Keratinocyte (primary cell): ENCODE results near the gene SLC7A1.

Experiments used
- EZH2 ChIP-seq: IDR thresholded peaks from one replicate; pipeline ENCODE4 v1.6.1; 2012; ENCODE audit warnings: inconsistent platforms, mild to moderate bottlenecking, low read length, moderate library complexity
- TF ChIP-seq, protein P1 (sequence below), 3 experiments: IDR thresholded peaks in 1 of 3; conservative IDR thresholded peaks in 1 of 3; optimal IDR thresholded peaks in 1 of 3; 2 replicates in 2 of 3; 3 replicates in 1 of 3; pipeline versions ENCODE3 to v1.5.1; 2011; ENCODE audit warnings: low read length in 3 of 3, mild to moderate bottlenecking in 3 of 3, moderate library complexity in 2 of 3, control low read depth in 1 of 3, inconsistent platforms in 1 of 3; ENCODE audit not compliant: insufficient read depth in 2 of 3; ENCODE audit errors: extremely low read depth in 1 of 3

DNA sequence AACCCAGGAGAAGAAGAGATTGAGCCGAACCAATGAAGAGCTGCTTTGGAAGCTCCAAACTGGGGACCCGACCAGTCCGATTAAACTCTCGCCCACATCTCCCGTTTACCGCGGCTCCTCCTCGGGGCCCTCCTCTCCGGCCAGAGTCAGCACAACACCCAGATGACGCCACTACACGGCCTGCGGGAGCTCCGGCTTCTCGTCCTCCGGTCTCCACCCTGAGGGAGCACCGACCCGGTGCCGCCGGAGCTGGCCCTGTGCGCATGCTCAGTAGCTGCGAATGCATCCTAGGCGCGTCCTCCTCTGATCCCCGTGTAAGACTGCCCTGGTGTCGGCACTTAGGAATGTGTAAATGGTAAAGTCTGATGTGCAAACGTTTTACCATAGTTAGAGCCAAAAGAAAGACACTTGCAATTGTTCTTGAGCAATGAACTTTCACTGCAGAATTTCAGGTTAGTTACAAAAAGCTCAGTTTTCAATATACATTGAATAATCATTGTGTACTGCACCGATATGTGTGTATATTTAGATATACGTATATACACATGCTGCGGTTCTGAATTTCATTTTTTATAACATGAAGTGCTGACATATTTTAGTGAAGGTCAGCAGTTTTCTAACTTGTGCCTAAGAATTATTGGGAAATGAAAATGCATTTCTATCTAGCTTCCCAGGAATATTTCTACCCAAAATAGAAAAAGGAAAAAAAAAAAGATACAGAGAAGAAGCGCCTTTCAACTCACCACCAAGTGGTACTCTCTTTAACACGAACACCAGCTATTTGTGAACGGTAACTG is 92.2 kb downstream of the SLC7A1 start:
- TF ChIP-seq, protein P1, sequence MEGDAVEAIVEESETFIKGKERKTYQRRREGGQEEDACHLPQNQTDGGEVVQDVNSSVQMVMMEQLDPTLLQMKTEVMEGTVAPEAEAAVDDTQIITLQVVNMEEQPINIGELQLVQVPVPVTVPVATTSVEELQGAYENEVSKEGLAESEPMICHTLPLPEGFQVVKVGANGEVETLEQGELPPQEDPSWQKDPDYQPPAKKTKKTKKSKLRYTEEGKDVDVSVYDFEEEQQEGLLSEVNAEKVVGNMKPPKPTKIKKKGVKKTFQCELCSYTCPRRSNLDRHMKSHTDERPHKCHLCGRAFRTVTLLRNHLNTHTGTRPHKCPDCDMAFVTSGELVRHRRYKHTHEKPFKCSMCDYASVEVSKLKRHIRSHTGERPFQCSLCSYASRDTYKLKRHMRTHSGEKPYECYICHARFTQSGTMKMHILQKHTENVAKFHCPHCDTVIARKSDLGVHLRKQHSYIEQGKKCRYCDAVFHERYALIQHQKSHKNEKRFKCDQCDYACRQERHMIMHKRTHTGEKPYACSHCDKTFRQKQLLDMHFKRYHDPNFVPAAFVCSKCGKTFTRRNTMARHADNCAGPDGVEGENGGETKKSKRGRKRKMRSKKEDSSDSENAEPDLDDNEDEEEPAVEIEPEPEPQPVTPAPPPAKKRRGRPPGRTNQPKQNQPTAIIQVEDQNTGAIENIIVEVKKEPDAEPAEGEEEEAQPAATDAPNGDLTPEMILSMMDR (optimal IDR thresholded peaks at IDR 0.05 in 1 of 3, IDR thresholded peaks at IDR 0.05 in 1 of 3, conservative IDR thresholded peaks at IDR 0.05 in 1 of 3; ENCODE audit: extremely low read depth in 1 of 3, insufficient read depth in 2 of 3, low read length in 3 of 3), result no peak
- peak; percentile 23 for TF ChIP-seq EZH2
